ENCODE data around the gene SLC16A5. TPM values are rescaled to one million over a fixed set of nuclear protein-coding genes. Genes with fewer than 3 reads are reported as not detected.
"Not testable (repeated sequence)": the region's sequence is repeated elsewhere in the genome, so short reads cannot be mapped to it uniquely, and the experiment has no call there.

SLC16A5 gene
- total RNA-seq, 1 experiment from 2014 or later: 8.8 TPM

GRCh38 chr17:75133001-75133400, 45.2 kb downstream of the SLC16A5 start:
- DNase-seq (ENCODE audit: low read depth): no peak

- not testable (repeated sequence) for DNase-seq (ENCODE audit: low read depth)
Observed at GRCh38 chr17:75133607-75134347, 46.0 kb downstream of the SLC16A5 start.

GRCh38 chr17:75135452-75135851, 47.7 kb downstream of the SLC16A5 start:
- DNase-seq (ENCODE audit: low read depth): no peak

- no peak for DNase-seq (ENCODE audit: low read depth)
Observed at GRCh38 chr17:75135946-75136345, 48.2 kb downstream of the SLC16A5 start.

- DNase-seq (ENCODE audit: low read depth): not testable (repeated sequence)
Observed at GRCh38 chr17:75137762-75138161, 50.0 kb downstream of the SLC16A5 start.

- no peak for DNase-seq (ENCODE audit: low read depth)
Observed at GRCh38 chr17:75138519-75138918, 50.8 kb downstream of the SLC16A5 start.

- DNase-seq (ENCODE audit: low read depth): no peak
Observed at GRCh38 chr17:75142236-75142971, 54.6 kb downstream of the SLC16A5 start.

- DNase-seq (ENCODE audit: low read depth): no peak
Observed at GRCh38 chr17:75144816-75145512, 57.2 kb downstream of the SLC16A5 start.

GRCh38 chr17:75146592-75146991, 58.8 kb downstream of the SLC16A5 start:
- DNase-seq (ENCODE audit: low read depth): no peak

- DNase-seq (ENCODE audit: low read depth): no peak
Observed at GRCh38 chr17:75147878-75148546, 60.3 kb downstream of the SLC16A5 start.

- no peak for DNase-seq (ENCODE audit: low read depth)
Observed at GRCh38 chr17:75151930-75152329, 64.2 kb downstream of the SLC16A5 start.

- DNase-seq (ENCODE audit: low read depth): no peak
Observed at GRCh38 chr17:75152523-75152921, 64.8 kb downstream of the SLC16A5 start.

GRCh38 chr17:75152922-75153779, 65.4 kb downstream of the SLC16A5 start:
- peak; percentile 36 for DNase-seq (ENCODE audit: low read depth)

GRCh38 chr17:75153780-75154194, 66.0 kb downstream of the SLC16A5 start:
- DNase-seq (ENCODE audit: low read depth): no peak

- DNase-seq (ENCODE audit: low read depth): peak; percentile 97
Observed at GRCh38 chr17:75154195-75155106, 66.7 kb downstream of the SLC16A5 start, which contains the start of gene JPT1. TSS of gene JPT1 (minus strand) at chr17:75154512. CDS start at chr17:75154397, 115 bp downstream.

- no peak for DNase-seq (ENCODE audit: low read depth)
Observed at GRCh38 chr17:75155191-75155601, 67.4 kb downstream of the SLC16A5 start.

Measured in RPMI7951 (cell line).